CD4-positive, alpha-beta T cell (primary cell): ENCODE data around the gene BCL7B. TPM values are rescaled to one million over a fixed set of nuclear protein-coding genes. Genes with fewer than 3 reads are reported as not detected.

Source experiments
- ATAC-seq: fragments of 200-7000 bp; cut with Tn5 transposase; one replicate; pipeline ENCODE4 v1.10.0; 2022; ENCODE audit warnings: mild to moderate bottlenecking; ENCODE audit not compliant: poor library complexity
- CTCF ChIA-PET: fragments of 350-600 bp; sonication (Branson Sonifier 250); formaldehyde crosslinking; loops from one replicate; lab custom pipeline; 2021; ENCODE audit warnings: antibody characterized with exemption, inconsistent platforms; lab: Charles Lee
- POLR2A ChIA-PET: fragments of 350-600 bp; sonication (Branson Sonifier 250); formaldehyde crosslinking; loops from one replicate; lab custom pipeline; 2021; ENCODE audit warnings: antibody characterized with exemption, inconsistent platforms; lab: Charles Lee
- DNase-seq, 14 experiments: peaks; one replicate each; pipeline ENCODE4 v3.0.0-alpha.2; 2013 to 2020; ENCODE audit warnings: mixed read lengths in 2 of 14
- H3K27ac ChIP-seq, 2 donors: one replicate each; pipeline versions ENCODE4 v1.5.1 to v1.7.0; 2013; ENCODE audit warnings: low read length in 2 of 2, low read depth in 1 of 2, mild to moderate bottlenecking in 1 of 2
- H3K27me3 ChIP-seq, 2 experiments: 1 replicate in 1 of 2; 2 replicates in 1 of 2; pipeline versions ENCODE4 v1.6.1 to v1.7.0; 2013; ENCODE audit warnings: low read length in 2 of 2, control low read depth in 1 of 2, mild to moderate bottlenecking in 1 of 2, moderate library complexity in 1 of 2; ENCODE audit not compliant: insufficient read depth in 2 of 2, control insufficient read depth in 1 of 2
- H3K36me3 ChIP-seq: one replicate; pipeline ENCODE4 v1.6.1; 2013; ENCODE audit warnings: low read length, control low read depth; ENCODE audit not compliant: insufficient read depth
- H3K4me1 ChIP-seq: one replicate; pipeline ENCODE4 v1.6.1; 2013; ENCODE audit warnings: low read length, control low read depth; ENCODE audit not compliant: insufficient read depth
- H3K4me3 ChIP-seq: one replicate; pipeline ENCODE4 v1.5.1; 2013; ENCODE audit warnings: mild to moderate bottlenecking, low read length, moderate library complexity
- H3K9me3 ChIP-seq, 2 experiments: 1 replicate in 1 of 2; 2 replicates in 1 of 2; pipeline versions ENCODE4 v1.6.1 to v1.7.0; 2013; ENCODE audit warnings: low read length in 2 of 2, mild to moderate bottlenecking in 2 of 2, control low read depth in 1 of 2, moderate library complexity in 1 of 2; ENCODE audit not compliant: control insufficient read depth in 1 of 2, insufficient read depth in 1 of 2
- H3K27ac Mint-ChIP-seq: one replicate; pipeline ENCODE4 v1.8.0; 2020; ENCODE audit warnings: mixed read lengths
- H3K27me3 Mint-ChIP-seq: one replicate; pipeline ENCODE4 v1.8.0; 2021; ENCODE audit warnings: mixed read lengths
- H3K36me3 Mint-ChIP-seq: one replicate; pipeline ENCODE4 v1.8.0; 2021; ENCODE audit warnings: low read depth, mixed read lengths
- H3K4me1 Mint-ChIP-seq: one replicate; pipeline ENCODE4 v1.8.0; 2021; ENCODE audit warnings: low read depth, mixed read lengths
- H3K4me3 Mint-ChIP-seq: one replicate; pipeline ENCODE4 v1.8.0; 2020; ENCODE audit warnings: mild to moderate bottlenecking, mixed read lengths
- H3K9me3 Mint-ChIP-seq: one replicate; pipeline ENCODE4 v1.8.0; 2020; ENCODE audit warnings: mixed read lengths
- CTCF ChIP-seq: fragments of 200-600 bp; IDR thresholded peaks from one replicate; pipeline ENCODE4 v1.8.0; 2022; ENCODE audit warnings: antibody characterized with exemption, mild to moderate bottlenecking
- intact Hi-C, 2 experiments: fragments of 100-400 bp; cut with DNase I in 1 of 2; cut with micrococcal nuclease in 1 of 2; formaldehyde crosslinking; loops; one replicate each; pipeline versions ENCODE4 v1.15.1 to v1.9.0; 2023 to 2025; cut with DNase I, micrococcal nuclease
- total RNA-seq, 174 experiments: library from RNA in 2 of 174; stranded (reverse) in 2 of 174; gene quantifications; one replicate each; pipeline ENCODE4 v1.2.3 and lab custom pipeline; 2021 to 2026

Gene BCL7B
- total RNA-seq, 2 experiments from 2014 or later = 102 TPM

- CTCF ChIA-PET = interaction anchor here (0.5 to 1.4 kb wide), 4 partner anchors 16 to 168 kb away, joined by 3 read pairs; partner anchors contain the start of gene BAZ1B
- peak overlapping the region; percentile 55 for H3K4me3 ChIP-seq
- no peak overlapping the region for H3K27ac ChIP-seq
- Mint-ChIP-seq H3K27ac (peak overlapping the region; percentile 12), H3K9me3 (no peaks in the 10 kb centered on the region), H3K4me3 (peak overlapping the region; percentile 82), H3K36me3 (peaks cover 24% of the 10 kb centered on the region), H3K27me3 (no peaks in the 10 kb centered on the region), H3K4me1 (peaks cover 34% of the 10 kb centered on the region)
- no peak for ATAC-seq
- H3K4me1 ChIP-seq = peaks cover 20% of the 10 kb centered on the region
- no peaks in the 10 kb centered on the region for H3K27me3 ChIP-seq
- H3K36me3 ChIP-seq = peaks cover 20% of the 10 kb centered on the region
- POLR2A ChIA-PET = interaction anchor here (1.1 to 3.3 kb wide), 5 partner anchors 9 to 45 kb away, joined by 3 to 14 read pairs (median 6); partner anchors contain the start of genes BAZ1B, BCL7B and TBL2
- H3K9me3 ChIP-seq = no peaks in the 10 kb centered on the region
- TF ChIP-seq CTCF = no peak
- intact Hi-C loops = no loop called here
- peak in 2 of 14 experiments; percentile 19 to 35 for DNase-seq
These were observed 8.3 kb upstream of the BCL7B start for GRCh38 chr7:73565675-73566340.

GRCh38 chr7:73560109-73560835, 2.8 kb upstream of the BCL7B start:
- Mint-ChIP-seq H3K4me1 (peaks cover 21% of the 10 kb centered on the region), H3K4me3 (peak overlapping the region; percentile 76), H3K27ac (peak overlapping the region; percentile 10), H3K36me3 (peaks cover 18% of the 10 kb centered on the region), H3K9me3 (no peaks in the 10 kb centered on the region), H3K27me3 (no peaks in the 10 kb centered on the region)
- ATAC-seq = no peak
- H3K9me3 ChIP-seq = no peaks in the 10 kb centered on the region
- peak in 1 of 14 experiments; percentile 16 for DNase-seq
- H3K4me1 ChIP-seq = peaks cover 24% of the 10 kb centered on the region
- intact Hi-C loops = no loop called here
- no peaks in the 10 kb centered on the region for H3K36me3 ChIP-seq
- no peak for TF ChIP-seq CTCF
- POLR2A ChIA-PET = interaction anchor here (1.0 to 4.5 kb wide), 3 partner anchors 18 to 179 kb away, joined by 4 to 80 read pairs (median 5); partner anchors contain the start of genes ABHD11, BAZ1B and TBL2
- H3K27me3 ChIP-seq = no peaks in the 10 kb centered on the region
- no peak overlapping the region for H3K27ac ChIP-seq
- CTCF ChIA-PET = interaction anchor here (1.6 kb wide), 1 partner anchor 38 kb away, joined by 5 read pairs; the partner anchor contains the start of gene BAZ1B
- H3K4me3 ChIP-seq = no peak overlapping the region

GRCh38 chr7:73557108-73557396, 438 bp downstream of the BCL7B start:
- H3K4me3 ChIP-seq = peak overlapping the region; percentile 96
- peak; percentile 92 for ATAC-seq
- ChIA-PET CTCF (interaction anchor here (0.6 kb wide), 1 partner anchor 111 kb away, joined by 4 read pairs; no protein-coding TSS in a partner anchor), POLR2A (interaction anchor here (0.6 to 4.5 kb wide), 15 partner anchors 9 to 182 kb away, joined by 3 to 80 read pairs (median 6); partner anchors contain the start of genes ABHD11, BAZ1B, STX1A and TBL2)
- intact Hi-C loops = loop anchor here (1.0 to 10.0 kb wide), 4 partner anchors 21 to 618 kb away; partner anchors contain the start of genes BAZ1B (in 2 of the 2), TBL2 (in 2 of the 2) and EIF4H (in 1 of the 2)
- peak overlapping the region; percentile 96 for H3K27ac Mint-ChIP-seq
- TF ChIP-seq CTCF = no peak
- H3K27ac ChIP-seq = peak overlapping the region; percentile 97 to 98
- H3K9me3 Mint-ChIP-seq = no peaks in the 10 kb centered on the region
- no peaks in the 10 kb centered on the region for H3K27me3 Mint-ChIP-seq
- DNase-seq = peak; percentile 77 to 97 (median 88)
- H3K4me3 Mint-ChIP-seq = peak overlapping the region; percentile 96
- H3K36me3 Mint-ChIP-seq = peaks cover 39% of the 10 kb centered on the region
- no peaks in the 10 kb centered on the region for H3K9me3 ChIP-seq
- H3K36me3 ChIP-seq = peaks cover 27% of the 10 kb centered on the region
- H3K27me3 ChIP-seq = no peaks in the 10 kb centered on the region
- peaks cover 35% of the 10 kb centered on the region for H3K4me1 ChIP-seq
- peaks cover 39% of the 10 kb centered on the region for H3K4me1 Mint-ChIP-seq
